ENCODE data around the gene SORCS1.

GRCh38 chr10:106680061-106680460 is 484.4 kb downstream of the SORCS1 start:
- TF ChIP-seq CTCF (IDR thresholded peaks at IDR 0.05) = no peak
- no peak for TF ChIP-seq POLR2AphosphoS5 (IDR thresholded peaks at IDR 0.05)

Data from esophagus muscularis mucosa (tissue), 3 donors.